Measurements from ENCODE around the gene ZNF569. TPM values are rescaled to one million over a fixed set of nuclear protein-coding genes. Genes with fewer than 3 reads are reported as not detected.
A peak's percentile ranks its signal among the peaks of the same experiment; 100 is the strongest.
"Not testable (repeated sequence)": the region's sequence is repeated elsewhere in the genome, so short reads cannot be mapped to it uniquely, and the experiment has no call there.

The ZNF569 gene
- total RNA-seq, 1 donor from 2014 or later, result 7.5 TPM

DNA sequence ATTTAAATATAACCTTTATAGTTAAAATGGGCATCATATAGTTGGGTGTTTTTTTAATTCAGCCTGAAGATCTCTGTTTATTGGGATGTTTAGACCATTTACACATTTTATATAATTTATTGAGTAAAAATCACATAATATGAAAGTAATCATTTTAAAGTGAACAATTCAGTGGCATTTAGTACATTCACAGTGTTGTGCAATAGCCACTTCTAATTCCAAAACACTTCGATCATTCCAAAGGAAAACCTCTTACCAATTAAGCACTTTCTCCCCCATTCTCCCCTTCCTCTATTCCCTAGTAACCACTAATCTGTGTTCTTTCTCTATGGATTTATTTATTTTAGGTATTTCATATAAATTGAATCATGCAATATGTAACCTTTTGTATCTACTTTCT is 66.2 kb downstream of the ZNF569 start:
- DNase-seq, result no peak

GRCh38 chr19:37391399-37391798 is 75.8 kb downstream of the ZNF569 start:
- not testable (repeated sequence) for DNase-seq

GRCh38 chr19:37389234-37389633 is 78.0 kb downstream of the ZNF569 start:
- DNase-seq, result no peak

DNA sequence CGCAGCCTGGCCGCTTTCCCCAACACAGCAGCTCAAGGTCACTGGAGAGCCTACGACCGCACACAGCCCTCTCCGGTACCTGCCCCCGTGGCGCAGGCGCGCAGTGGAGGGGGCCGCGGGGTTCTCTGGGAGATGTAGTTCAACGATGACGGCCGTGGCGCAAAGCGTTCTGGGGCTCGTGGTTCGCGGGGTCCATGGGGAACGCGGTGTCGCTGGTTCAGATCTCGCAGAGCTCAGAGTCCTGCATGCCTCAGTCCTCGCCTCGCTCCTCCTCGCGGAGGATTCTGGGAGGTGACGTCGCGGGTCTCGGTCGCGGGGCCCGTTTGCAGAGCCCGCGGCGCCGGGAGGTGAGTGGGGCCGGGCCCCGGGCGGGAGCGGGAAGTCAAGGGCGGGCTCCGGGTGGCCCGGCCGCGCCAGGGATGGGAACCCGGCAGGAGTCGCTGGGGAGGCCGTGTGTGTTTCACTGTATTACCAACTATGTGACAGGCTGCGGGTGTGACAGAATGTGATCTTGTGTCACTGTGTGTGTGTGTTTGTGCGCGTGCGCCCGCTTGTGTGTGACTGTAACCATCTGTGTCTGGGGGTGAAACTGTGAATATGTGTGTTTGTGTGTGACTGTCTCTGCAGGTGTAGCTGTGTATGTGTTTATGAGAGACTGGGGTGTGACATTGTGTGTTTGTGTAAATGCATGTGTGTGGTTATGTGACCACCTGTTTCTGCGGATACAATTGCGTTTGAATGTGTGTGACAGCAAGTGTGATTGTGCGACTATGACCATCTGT is 96.2 kb downstream of the ZNF569 start, which contains the start of gene ZNF527:
Gene ZNF527 (plus strand): TSS at position 220 of the 782 bp plus-strand sequence. CDS start 3,100 bp downstream, outside the sequence.
- peak; percentile 99 for DNase-seq

GRCh38 chr19:37370386-37370879 is 96.8 kb downstream of the ZNF569 start:
- DNase-seq, result not testable (repeated sequence)

DNA sequence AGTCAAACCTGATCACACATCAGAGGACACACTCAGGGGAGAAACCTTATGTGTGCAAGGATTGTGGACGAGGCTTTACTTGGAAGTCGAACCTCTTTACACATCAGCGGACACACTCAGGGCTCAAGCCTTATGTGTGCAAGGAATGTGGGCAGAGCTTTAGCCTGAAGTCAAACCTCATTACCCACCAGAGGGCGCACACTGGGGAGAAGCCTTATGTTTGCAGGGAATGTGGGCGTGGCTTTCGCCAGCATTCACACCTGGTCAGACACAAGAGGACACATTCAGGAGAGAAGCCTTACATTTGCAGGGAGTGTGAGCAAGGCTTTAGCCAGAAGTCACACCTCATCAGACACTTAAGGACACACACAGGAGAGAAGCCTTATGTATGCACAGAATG is 104.5 kb downstream of the ZNF569 start:
- peak; percentile 56 for DNase-seq

DNA sequence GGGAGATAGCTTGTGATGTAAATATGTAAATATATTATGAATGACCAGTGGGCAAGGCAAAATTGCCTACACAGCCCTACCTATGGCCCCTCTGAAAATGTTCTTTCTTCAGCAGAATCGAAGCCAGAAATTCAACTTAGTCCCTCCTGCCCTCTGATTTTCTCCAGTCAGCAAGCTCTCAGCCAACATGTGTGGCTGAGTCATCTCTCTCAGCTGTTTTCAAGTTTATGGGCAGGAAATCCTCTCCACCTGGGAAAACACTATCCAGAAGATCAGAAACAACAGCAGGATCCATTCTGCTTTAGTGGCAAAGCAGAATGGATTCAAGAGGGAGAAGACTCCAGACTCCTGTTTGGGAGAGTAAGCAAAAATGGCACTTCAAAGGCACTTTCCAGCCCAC is 105.2 kb downstream of the ZNF569 start:
- DNase-seq, result peak; percentile 95

Other genes with a start within 250 kb of the ZNF569 start
- 5.2 and 5.6 TPM in 2 replicates for gene ZNF383, start 249.2 kb downstream of the ZNF569 start, total RNA-seq
- gene ZNF527, start 96.3 kb downstream of the ZNF569 start, total RNA-seq, result 5.0 and 6.0 TPM in 2 replicates
- gene ZNF570, start 1.9 kb upstream of the ZNF569 start, total RNA-seq, result 8.8 and 10.2 TPM in 2 replicates
- 1.1 and 1.2 TPM in 2 replicates for gene ZNF793, start 39.5 kb upstream of the ZNF569 start, total RNA-seq
- 1.7 and 4.4 TPM in 2 replicates for gene ZNF571, start 127.3 kb upstream of the ZNF569 start, total RNA-seq
- gene ZNF540, start 127.4 kb upstream of the ZNF569 start, total RNA-seq, result 0.17 and 1.1 TPM in 2 replicates
- 14.8 and 23.3 TPM in 2 replicates for gene ZFP30, start 188.0 kb upstream of the ZNF569 start, total RNA-seq

Data from dermis blood vessel endothelial cell (primary cell).